NCI-H128 (cell line): Measurements from ENCODE around the gene GNG3.

Experiments used
- DNase-seq: peaks from one replicate; lab custom pipeline; 2025; ENCODE audit not compliant: unreplicated experiment; lab: John Stamatoyannopoulos, UW

Gene GNG3

DNA sequence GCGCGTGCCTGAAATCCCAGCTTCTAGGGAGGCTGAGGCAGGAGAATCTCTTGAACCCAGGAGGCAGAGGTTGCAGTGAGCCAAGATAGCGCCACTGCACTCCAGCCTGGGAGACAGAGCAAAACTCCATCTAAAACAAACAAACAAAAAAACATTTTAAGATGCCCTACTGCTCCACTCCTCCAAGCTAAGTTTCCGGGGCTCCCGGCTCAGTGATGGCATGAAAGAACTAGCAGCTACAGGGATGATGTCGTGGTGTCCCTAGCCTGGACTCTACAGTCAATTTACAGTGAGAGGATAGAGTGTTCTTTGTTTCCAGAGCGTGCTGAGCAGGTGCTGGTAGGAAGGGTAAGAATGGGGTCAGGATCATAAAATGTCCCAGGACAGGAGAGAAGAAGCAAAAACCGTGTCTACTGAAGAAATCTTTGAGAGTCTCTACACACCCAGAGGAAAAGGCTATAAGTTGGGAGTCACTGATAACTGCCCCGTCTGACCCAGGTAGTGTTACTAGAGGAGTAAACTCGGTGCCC lies 47.7 kb downstream of the GNG3 start:
- no peak for DNase-seq

DNA sequence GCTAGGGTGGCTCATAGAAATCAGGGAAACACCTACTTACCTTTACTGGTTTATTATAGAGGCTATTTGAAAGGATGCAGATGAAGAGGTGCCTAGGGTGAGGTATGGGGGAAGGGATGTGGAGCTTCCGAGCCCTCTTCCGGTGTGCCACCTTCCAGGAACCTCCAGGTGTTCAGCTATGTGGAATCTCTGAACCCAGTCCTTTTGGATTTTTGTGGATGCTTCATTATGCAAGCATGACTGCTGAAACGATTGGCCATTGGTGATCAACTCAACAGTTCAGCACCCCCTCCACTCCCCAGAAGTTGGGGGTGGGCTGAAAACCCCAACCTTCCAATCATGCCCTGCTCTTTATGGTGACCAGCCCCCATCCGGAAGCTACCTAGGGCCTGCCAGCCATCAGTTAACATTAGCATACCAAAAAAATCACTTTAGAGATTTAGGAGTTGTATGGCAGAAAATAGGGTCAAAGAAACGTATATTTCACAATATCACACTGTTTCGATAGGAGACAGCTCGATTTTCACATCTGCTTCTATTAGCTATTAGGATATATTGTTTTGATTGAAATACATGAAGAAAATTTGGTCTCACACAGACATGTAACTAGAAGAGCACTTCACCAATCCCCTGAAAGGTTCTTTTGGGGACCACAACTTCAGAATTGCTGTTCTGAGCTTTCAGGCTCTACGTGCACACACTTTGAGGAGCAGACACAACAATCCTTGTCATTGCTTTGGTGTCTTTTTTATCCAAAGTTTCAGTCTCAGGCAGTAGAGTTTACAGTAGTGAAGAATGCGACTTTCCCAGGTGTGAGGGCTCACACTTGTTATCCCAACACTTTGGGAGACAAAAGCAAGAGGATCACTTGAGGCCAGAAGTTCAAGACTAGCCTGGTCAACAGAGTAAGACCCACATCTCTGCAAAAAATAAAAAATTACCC lies 50.6 kb downstream of the GNG3 start:
- no peak for DNase-seq
